CD4-positive, alpha-beta T cell treated with Interleukin-17A for 4 hours (primary cell): ENCODE results near the gene FLACC1.
"Not testable (repeated sequence)": the region's sequence is repeated elsewhere in the genome, so short reads cannot be mapped to it uniquely, and the experiment has no call there.

Experiments used
- DNase-seq: peaks from one replicate; pipeline ENCODE4 v3.0.0-alpha.2; 2020; ENCODE audit warnings: mixed read lengths

The FLACC1 gene, protein sequence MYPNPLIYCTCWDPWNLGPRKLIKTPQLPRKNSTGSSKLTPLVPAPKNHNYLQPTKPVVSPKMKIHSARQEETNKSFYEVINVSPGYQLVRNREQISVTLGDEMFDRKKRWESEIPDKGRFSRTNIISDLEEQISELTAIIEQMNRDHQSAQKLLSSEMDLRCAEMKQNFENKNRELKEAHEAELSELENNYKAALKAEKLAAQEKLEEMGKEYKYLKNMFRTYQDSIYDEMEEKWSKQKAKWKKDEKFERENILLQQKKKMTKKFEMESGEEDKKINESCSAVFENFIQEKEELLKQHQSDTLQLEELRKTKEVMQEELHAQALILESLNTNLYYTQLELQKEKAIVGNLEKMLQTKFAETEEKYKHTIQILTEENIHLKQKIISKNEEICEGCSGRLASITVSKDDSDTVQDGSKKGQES

DNA sequence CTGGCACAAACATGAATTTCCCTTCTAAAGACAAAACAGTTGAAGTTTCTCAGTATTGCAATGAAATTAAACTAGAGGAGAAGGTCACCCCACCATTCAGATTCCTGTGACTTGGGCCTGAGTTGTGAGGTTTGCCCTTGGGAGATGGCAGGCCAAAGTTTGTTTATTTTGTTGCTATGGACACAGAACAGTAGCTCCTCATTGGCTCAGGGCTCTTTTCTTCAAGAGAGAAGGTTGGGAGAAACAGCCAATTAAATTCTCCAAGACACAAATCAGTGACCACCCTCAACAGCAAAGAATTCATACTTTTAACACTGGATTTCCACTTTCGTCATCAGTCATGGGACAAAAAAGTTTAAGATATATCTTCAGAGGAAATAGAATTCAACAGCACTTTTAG is at the start of gene FLACC1:
Gene FLACC1, minus strand, starts transcription at position 125 of the 400 bp plus-strand sequence. CDS start 5,941 bp downstream, outside the sequence.
- no peak for DNase-seq

DNA sequence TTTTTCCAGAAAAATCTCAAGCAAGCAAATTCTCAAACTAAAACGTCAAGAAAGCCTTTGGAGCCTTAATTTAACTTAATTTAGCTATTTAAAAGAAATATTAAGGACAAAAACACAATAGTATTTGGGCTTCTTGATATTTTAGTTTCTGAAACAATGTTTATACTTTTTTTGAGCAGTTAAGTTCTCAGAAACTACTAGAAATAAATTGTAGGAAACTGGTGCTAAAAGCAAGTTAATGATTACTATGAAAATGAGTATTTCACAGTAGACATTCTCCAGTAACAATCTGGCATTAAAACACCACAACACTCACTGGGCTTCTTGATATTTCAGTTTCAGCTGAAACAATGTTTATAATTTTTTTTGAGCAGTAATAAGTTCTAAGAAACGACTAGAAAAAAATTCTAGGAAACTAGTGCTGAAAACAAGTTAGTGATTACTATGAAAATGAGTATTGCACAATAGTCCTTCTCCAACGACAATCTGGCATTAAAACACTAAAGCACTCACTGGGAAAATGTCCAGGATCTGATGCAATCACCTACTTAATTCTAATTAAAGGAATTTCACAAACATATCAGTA is 49.0 kb upstream of the FLACC1 start:
- DNase-seq = no peak

DNA sequence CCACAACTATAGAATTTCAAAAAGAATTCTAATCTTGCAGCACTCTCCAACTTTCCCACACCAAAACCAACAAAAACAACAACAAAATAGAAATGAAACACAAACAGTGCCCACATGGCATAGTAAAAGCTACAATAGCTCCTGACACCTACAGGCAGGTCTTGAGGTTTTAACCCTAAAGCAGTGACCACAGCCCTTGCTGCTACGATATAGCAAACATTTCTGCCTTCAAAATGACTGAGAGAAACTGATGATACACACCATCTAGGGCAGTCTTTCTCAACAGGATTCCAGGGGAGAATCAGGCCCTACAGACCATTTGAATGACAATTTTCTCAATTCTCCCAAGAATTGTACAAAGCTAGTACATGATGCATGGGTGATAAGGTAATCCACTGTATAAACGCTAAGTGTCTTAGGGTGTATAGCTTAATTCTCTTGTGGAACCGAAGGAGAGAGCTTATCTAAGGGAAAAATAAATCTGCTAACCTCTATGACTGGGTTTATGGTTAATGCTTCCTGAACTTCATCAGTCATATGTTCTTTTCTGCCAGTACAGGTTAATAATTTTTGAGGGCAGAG is 47.6 kb upstream of the FLACC1 start:
- DNase-seq = no peak

DNA sequence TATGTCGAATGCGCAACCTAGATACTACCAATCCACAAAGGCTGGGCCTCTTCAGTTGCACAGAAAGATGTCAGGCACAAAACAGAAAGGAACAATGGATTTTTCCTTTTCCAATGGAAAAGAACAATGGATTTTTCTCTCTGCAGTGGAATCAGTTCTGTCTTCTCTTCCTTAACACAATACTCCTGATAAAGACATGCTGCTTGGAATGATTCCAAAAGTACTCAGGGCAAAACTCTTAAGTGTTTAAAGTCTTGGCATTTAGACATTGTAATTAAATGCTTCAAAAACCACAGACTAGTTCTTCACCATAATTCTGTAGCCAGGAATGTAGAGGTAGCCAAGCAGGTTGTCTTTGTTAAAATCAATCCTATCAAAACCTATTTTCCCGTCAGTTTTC is 46.7 kb upstream of the FLACC1 start:
- DNase-seq = no peak

DNA sequence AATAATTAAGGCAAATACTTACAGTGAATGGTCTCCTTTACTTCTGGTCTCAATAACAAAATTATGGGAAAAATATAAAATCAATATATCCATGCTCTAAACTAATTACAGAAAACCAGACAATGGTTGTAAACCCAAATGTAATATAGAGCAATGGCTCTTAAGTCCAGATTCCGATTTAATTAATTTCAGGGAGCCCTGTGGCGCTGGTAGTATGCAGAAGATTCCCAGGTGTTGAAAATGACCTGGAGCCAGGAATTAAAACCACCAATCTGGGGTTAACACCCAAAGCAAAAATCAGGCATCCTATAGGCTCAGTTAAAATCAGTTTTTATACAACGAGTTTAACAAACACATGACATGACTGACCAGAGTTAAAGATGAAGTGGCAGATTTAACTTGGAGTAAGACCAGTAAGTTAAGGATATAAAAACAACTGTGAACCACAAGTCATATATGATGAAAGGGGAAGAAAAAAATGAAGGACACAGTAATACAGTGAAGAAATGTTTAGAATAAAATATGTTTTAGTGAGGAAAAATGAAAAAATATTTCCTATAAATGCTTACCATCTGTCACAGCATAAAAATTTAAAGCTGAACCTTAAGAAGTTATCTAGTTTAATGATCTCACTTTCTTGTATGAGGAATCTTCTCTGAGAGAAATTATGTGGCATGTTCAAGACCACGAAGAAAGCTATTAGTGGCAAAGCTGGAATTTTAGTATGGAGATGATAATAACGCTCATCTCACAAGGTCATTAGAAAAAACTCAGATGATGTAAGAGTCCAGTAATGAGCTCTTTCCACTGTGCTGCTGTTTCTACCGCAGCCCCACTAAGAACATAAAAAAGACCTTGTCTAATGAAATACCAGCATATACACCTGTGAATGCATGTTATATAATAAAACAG is 45.8 kb upstream of the FLACC1 start:
- no peak for DNase-seq

DNA sequence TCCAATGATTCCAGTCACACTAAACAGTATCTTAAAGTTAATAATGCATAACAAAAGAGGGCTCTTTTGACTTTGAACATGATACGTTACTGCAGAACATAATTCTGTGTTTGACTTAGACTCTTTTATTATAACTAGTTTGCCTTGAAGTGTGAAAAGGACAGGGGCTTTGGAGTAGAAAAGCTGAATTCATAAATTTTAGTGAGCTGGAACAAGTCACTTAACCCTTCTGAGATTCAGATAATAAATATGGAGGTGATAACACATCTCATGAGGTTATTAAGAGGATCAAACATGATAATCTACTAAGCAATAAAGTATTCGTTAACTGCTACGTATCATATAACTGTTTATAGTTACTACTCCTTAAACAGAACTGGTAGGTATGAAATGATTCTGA is 44.7 kb upstream of the FLACC1 start:
- DNase-seq = no peak

DNA sequence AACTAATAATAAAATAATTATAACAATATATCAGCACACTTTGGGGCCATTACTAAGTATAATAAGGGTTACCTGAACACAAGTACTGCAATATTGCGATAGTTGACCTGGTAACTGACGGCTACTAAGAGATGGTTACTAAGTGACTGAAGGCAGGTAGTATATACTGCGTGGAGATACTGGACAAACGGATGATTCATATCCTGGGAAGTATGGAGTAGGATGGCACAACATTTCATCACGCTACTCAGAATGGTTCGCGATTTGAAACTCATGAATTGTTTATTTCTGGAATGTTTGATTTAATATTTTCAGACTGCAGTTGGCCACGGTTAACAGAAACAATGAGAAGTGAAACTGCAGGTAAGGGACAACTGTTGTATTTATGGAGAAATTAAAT is 39.5 kb upstream of the FLACC1 start:
- DNase-seq = no peak

DNA sequence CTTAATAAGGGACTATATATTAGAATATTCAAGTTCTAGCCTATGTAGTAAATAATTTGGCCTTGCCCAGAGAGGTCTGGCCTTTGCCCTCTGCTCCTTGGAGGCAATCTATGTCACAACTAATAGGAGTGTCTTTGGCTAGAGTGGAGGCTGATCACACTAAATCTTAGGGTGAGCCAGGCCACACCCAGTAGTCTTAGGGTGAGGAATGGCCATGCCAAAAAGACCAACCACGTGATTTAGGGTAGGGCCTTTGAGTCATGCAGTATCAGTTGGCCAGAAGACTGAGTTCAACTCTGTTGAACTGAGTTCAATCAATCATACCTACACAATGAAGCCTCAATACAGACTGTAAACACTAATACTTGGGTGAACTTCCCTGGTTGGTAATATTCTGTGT is 26.0 kb upstream of the FLACC1 start:
- no peak for DNase-seq

DNA sequence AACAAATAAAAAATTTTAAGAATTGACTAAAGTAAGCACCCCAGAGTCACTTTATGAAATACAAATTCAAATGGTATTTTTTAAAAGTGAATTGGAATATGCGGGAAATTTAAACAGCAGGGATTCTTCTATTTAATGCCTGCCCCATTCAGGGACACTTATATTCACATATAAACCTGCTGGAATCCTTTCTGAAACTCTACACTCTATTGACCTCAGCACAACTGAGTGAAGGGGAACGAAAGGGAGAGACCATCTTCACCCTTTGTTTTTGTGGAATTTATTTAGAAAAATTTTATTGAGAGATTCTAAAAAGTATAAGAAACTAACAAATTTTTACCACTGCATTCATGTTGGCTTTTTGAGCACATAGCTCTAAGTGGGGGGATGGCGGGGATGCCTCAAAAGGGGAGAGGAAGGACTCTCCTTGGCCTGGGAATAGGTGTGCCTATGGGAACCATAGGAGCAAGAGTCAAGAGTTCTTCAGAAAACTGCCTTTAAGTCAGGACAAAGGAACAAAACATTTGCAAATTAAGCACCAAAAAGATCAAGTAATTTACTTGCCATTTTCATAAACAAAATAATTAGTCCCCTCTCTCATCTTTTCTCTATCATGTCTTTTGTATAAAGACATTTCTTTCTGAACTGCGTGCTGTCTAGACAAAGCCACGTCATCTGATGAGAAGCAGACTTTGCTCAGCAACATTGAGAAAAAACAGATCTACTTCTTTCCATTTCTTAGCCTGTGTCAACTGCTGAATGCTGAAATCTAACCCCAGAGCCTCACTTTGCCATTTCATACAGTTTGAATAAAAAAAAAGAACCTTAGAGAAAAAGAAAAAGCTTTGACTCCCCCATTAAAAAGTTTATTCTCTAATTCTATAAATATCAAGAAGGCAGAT is 21.6 kb upstream of the FLACC1 start:
- no peak for DNase-seq

DNA sequence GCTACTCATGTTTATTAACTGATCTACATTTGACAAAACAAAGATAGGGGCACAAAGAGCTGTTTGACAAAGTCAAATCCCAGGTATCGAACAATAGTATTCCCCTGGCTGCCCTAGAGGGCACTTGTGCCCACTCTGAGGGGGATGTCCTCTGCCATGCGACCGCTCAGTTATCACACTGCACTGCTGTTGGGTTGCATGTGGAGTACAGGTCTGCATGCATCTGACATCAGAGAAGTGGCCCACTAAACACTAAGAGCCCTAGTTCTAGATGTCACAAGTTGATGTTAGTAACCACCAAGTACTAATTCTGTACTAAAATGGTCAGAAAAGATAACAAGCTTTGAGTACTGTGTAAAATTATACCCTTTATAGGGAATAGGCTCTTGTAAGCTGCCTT is 20.1 kb upstream of the FLACC1 start:
- no peak for DNase-seq

DNA sequence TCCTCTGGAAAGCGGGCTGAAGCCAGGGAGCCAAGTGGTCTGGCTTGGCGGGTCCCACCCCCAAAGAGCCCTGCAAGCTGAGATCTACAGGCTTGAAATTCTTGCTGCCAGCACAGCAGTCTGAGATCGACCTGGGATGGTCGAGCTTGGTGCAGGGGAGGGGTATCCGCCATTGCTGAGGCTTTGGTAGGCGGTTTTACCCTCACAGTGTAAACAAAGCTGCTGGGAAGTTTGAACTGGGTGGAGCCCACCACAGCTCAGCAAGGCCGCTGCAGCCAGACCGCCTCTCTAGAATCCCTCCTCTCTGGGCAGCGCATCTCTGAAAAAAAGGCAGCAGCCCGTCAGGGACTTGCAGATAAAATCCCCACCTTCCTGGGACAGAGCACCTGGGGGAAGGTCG is 12.6 kb upstream of the FLACC1 start:
- DNase-seq = no peak

DNA sequence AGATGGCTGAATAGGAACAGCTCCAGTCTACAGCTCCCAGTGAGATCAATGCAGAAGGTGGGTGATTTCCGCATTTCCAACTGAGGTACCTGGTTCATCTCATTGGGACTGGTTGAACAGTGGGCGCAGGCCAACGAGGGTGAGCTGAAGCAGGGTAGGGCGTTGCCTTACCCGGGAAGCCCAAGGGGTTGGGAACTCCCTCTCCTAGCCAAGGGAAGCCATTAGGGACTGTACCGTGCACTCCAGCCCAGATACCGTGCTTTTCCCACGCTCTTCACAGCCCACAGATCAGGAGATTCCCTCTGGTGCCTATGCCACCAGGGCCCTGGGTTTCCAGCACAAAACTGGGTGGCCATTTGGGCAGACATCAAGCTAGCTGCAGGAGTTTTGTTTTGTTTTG is 12.2 kb upstream of the FLACC1 start:
- not testable (repeated sequence) for DNase-seq

DNA sequence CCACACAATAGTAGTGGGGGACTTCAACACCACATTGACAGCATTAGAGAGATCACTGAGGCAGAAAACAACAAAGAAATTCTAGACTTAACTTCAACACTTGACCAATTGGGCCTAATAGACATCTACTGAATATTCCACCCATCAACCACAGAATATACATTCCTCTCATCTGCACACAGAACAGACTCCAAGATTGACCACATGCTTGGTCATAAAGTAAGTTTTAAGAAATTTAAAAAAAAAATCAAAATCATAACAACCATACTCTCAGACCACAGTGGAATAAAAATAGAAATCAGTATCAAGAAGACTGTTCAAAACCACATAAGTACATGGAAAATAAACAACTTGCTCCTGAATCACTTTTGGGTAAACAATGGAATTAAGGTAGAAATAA is 9.0 kb upstream of the FLACC1 start:
- DNase-seq = no peak

DNA sequence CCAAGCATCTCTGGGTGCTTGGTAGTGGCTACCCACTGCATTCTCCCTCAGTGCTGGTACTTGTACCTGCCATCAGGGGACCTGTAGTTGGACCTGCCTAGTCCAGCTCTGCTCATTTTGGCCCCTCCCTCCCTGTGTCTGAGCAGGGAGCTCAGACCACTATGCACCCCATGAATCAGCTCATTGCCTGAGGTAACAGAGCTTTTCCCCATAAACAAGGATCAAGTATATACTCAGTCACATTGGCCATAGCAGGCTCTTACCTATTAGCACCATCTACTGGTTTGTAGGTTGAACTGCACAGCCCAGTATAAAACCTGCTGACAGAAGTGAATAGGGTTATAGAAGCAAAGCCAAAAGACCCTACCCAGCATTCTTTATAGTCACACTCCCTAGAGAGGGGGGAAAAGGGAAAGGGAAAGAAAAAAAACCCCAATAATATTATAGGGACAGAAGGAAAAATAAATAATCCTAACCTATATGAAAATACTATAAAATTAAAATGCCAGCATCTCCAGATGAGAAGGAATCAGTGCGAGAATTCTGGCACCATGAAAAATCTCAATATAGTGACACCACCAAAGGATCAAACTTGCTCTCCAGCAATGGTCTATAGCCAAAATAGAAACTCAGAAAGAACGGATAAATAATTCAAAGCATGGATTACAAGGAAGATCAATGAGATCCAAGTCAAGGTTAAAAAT is 6.9 kb upstream of the FLACC1 start:
- DNase-seq = peak; percentile 41

DNA sequence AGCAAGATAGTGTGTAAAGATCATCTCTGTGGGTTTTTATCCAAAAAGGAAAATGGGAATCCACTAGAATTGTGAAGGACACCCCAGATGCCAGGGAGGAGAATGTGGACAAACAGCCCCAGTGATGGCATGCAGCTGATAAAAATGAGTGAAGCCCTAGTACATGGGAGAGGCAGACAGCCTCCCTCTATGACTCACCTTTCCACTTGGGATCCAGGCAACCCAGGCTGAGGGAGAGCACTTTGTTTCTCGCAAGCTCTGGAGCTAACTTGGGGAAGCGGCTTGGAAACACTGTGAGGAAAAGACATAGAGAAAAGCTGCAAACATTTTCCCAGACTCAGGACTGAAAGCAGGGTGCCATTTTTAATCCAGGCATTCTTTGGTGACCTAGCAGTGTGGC is 5.3 kb upstream of the FLACC1 start:
- DNase-seq = no peak

DNA sequence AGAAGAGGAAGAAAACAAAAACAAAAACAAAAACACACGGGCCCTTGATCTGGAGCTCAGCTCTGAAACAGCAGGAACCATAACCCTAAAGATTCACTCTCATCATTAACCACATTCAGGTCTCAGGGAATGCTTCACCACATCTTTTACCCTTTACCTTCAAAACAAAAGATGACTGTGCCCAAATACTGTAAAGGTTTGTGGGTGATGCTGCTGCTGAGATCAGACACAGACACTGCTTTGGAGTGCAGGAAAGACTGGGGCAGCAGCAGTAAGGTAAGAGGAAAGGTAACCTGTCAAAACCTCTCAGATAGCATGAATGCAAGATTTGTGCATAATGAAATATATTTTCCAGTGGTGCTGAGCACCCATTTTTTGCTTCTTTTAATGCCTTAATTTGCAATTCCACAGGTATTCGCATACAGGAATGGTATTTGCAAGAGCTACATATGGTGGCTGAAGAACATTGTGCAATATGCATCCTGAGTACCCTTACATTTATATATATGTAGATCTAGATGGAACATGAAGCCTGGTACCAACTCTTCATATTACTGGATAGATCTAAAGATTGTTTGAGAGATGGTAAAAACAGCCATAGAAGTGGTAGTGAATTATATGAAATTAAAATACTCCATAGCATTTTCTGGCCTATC is 4.1 kb upstream of the FLACC1 start:
- DNase-seq = peak; percentile 23

DNA sequence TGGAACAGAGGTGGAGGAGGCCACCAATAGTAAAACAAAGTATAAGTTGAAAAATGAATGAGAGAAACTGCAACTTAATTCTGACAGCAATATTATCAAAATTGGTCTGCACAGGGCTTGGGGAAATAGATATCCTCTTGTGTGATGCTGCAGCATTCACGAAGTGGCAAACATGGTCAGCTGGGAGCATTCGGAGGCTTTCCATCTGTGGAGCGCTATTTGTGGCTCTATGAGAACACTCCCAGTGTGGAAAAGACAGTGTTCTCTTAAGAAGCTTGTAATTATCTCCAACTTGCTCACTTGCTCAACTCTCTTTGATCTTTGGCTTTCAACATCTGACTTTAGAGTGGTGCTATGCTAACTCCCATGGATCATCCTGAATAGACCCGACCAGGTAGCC is 3.1 kb upstream of the FLACC1 start:
- DNase-seq = no peak

DNA sequence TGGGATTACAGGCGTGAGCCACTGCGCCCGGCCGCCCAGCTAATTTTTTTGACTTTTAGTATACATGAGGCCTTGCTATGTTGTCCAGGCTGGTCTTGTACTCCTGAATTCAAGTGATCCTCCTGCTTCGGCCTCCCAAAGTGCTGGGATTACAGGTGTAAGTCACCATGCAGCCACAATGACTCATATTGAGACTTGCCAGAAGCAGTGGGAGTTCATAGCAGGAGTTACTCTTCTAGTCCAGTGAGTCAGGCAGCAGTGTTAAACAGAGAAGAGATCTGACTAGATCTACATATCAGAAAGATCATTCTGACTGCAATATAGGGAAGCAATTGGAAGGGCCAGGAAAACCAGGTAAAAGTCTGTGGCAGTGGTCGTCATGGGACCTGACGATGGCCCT is 1.5 kb upstream of the FLACC1 start:
- peak; percentile 25 for DNase-seq

DNA sequence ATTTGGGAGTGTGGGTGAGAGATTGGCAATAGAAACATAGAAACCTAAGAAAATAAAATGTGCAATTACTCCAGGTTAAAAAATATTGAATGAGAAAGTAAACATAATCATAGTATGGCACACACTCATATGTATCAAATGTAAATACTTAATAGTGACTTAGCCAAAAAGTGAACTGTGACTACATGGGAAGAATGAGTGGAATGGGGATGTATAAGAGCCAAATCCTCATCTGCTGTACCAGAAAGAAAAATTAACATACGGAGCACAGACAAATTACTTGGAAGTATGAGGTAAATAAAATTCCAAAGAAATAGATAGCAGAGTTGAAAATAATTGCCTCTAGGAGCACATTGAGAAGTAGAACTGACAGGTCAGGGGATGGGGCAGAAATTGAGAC is 4.0 kb downstream of the FLACC1 start:
- no peak for DNase-seq

DNA sequence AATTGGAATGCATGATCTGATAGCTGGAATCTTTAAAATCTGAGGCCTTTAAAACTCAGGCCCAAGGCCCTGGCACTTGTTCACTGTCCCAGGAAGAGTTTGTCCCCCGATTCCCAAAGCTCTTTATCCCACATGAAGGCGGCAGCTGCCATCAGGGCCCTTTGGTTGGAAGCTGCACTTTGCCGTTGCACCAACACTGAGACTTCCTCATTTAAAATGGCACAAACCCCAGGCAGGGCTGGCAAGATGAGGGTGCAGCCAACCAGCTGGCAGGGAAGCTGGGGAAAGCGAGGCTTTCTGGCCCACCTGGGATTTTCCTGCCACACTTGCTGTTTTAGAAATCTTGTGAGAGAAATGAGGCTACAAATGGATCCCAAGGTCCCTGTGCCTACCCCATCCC is 6.3 kb downstream of the FLACC1 start:
- no peak for DNase-seq

DNA sequence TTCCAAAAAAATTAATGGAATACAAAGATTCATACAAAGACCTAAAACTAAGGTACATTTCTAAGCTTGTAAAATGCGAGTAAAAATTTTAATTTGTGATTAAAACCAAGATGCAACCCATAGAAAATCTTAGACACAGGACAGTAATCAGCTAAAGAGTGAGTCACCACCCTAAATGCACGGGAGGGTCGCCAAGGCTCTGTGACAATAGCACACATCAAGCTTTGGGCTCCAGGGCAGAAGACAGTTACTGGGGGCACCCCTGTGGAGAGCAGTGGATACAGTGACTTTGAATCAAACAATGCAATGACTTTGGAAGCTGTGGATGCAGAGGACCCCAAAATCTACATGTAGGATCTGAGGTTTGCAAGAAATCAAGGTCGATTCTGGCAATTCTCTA is 7.5 kb downstream of the FLACC1 start:
- no peak for DNase-seq
